ENCODE measurements around the gene ARMC2. TPM values are rescaled to one million over a fixed set of nuclear protein-coding genes. Genes with fewer than 3 reads are reported as not detected.

The ARMC2 gene
- total RNA-seq, 2 experiments from 2014 or later, result 10.3 to 10.9 TPM

GRCh38 chr6:108958900-108959770 lies 110.9 kb downstream of the ARMC2 start:
- DNase-seq (no peak), ATAC-seq (no peak)
- H3K27me3 Mint-ChIP-seq (ENCODE audit: low read depth), result no peaks in the 10 kb centered on the region
- H3K9me3 Mint-ChIP-seq (ENCODE audit: insufficient read depth), result no peaks in the 10 kb centered on the region
- peak overlapping the region; percentile 19 for H3K27ac Mint-ChIP-seq
- H3K4me3 Mint-ChIP-seq, result no peak overlapping the region
- H3K4me1 Mint-ChIP-seq (ENCODE audit: low read depth), result peaks cover 40% of the 10 kb centered on the region
- POLR2A ChIA-PET, result interaction anchor here (0.6 to 1.0 kb wide), 2 partner anchors 15 to 35 kb away, joined by 3 to 4 read pairs; no protein-coding TSS in a partner anchor
- H3K36me3 Mint-ChIP-seq (ENCODE audit: low read depth), result no peaks in the 10 kb centered on the region
- CTCF ChIA-PET, result interaction anchor here (1.0 to 1.7 kb wide), 4 partner anchors 10 to 40 kb away, joined by 3 to 5 read pairs (median 4); no protein-coding TSS in a partner anchor

DNA sequence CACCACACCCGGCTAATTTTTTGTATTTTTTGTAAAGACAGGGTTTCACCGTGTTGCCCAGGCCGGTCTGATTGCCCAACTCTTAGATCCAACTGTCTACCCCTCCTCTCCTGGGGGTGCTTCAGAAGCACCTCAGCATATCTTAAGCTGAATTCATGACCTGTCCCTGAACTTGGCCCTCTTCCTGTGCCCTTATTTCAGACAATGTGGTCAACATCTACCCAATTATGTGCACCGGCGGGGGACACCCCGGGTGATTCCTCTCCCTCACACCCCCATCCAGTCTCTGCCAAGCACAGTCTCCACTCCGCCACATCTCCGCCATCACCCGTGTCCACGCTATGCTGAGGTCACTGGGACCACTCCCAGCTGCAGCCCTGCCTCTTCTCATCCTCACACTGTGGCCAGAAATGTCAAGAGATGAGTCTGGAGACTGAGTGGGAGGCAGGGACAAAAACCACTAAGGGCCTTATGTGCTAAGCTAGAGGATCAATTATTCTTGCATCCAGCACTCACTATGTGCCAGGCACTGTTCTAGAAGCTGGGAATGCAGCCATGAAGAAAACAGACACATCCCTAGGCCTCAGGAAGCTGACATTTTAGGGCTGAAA lies 111.9 kb downstream of the ARMC2 start:
- ChIA-PET POLR2A (no interaction called here), CTCF (interaction anchor here (0.8 to 1.7 kb wide), 2 partner anchors 9 to 27 kb away, joined by 3 to 4 read pairs; no protein-coding TSS in a partner anchor)
- H3K9me3 Mint-ChIP-seq (ENCODE audit: insufficient read depth), result no peaks in the 10 kb centered on the region
- H3K4me1 Mint-ChIP-seq (ENCODE audit: low read depth), result peaks cover 35% of the 10 kb centered on the region
- H3K36me3 Mint-ChIP-seq (ENCODE audit: low read depth), result no peaks in the 10 kb centered on the region
- no peak for ATAC-seq
- no peak overlapping the region for H3K27ac Mint-ChIP-seq
- no peaks in the 10 kb centered on the region for H3K27me3 Mint-ChIP-seq (ENCODE audit: low read depth)
- no peak overlapping the region for H3K4me3 Mint-ChIP-seq
- no peak for DNase-seq

DNA sequence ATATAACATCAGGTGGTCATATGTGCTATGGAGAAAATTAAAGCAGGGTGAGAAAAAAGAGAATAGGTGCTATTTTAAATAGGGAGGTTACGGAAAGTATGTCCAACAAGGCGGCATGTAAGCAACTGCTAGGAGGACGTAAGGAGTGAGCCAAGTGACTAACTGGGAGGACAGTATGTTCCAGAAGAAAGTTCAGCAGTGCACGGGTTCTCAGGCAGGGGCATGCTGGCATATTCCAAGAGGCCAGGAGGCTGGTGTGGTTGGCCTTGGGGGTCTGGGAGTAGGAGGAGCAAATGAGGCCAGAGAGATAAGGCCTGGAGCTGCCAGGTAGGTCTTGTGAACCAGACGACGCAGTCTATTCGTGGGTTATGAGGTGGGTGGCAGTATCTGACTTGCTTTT lies 112.4 kb downstream of the ARMC2 start:
- Mint-ChIP-seq H3K27ac (no peak overlapping the region), H3K4me1 (ENCODE audit: low read depth) (peaks cover 30% of the 10 kb centered on the region), H3K27me3 (ENCODE audit: low read depth) (no peaks in the 10 kb centered on the region), H3K9me3 (ENCODE audit: insufficient read depth) (no peaks in the 10 kb centered on the region), H3K36me3 (ENCODE audit: low read depth) (no peaks in the 10 kb centered on the region), H3K4me3 (no peak overlapping the region)
- DNase-seq (no peak), ATAC-seq (no peak)
- POLR2A ChIA-PET, result no interaction called here
- CTCF ChIA-PET, result interaction anchor here (0.8 to 1.7 kb wide), 2 partner anchors 8 to 28 kb away, joined by 3 to 4 read pairs; no protein-coding TSS in a partner anchor

- Mint-ChIP-seq H3K4me1 (ENCODE audit: low read depth) (peaks cover 27% of the 10 kb centered on the region), H3K9me3 (ENCODE audit: insufficient read depth) (no peaks in the 10 kb centered on the region), H3K27me3 (ENCODE audit: low read depth) (no peaks in the 10 kb centered on the region), H3K36me3 (ENCODE audit: low read depth) (no peaks in the 10 kb centered on the region), H3K27ac (no peak overlapping the region), H3K4me3 (no peak overlapping the region)
- DNase-seq, result no peak
- no peak for ATAC-seq
- ChIA-PET CTCF (no interaction called here), POLR2A (no interaction called here)
These were observed 112.9 kb downstream of the ARMC2 start for GRCh38 chr6:108961077-108961476.

DNA sequence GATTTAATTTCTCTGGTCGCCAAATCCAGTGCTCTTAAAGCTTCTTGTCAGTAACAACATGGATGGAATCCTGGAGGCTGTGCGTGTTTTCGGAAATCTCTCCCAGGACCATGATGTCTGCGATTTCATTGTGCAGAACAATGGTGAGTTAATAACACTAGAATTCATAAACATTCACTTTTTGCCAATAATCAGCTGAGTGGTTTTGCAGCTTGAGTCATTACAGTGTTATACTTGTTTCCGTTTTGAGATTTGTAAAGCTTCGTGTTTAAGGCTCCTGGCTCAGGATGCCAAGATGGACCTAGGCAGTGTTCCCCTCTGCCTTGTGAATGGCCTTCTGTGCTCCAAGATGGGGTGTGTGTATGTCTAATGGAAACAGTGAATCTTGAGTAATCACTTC lies 113.8 kb downstream of the ARMC2 start:
- H3K9me3 Mint-ChIP-seq (ENCODE audit: insufficient read depth), result no peaks in the 10 kb centered on the region
- POLR2A ChIA-PET, result no interaction called here
- peaks cover 36% of the 10 kb centered on the region for H3K4me1 Mint-ChIP-seq (ENCODE audit: low read depth)
- CTCF ChIA-PET, result interaction anchor here (0.6 kb wide), 1 partner anchor 30 kb away, joined by 3 read pairs; no protein-coding TSS in a partner anchor
- no peaks in the 10 kb centered on the region for H3K36me3 Mint-ChIP-seq (ENCODE audit: low read depth)
- no peaks in the 10 kb centered on the region for H3K27me3 Mint-ChIP-seq (ENCODE audit: low read depth)
- no peak for DNase-seq
- H3K27ac Mint-ChIP-seq, result no peak overlapping the region
- no peak for ATAC-seq
- H3K4me3 Mint-ChIP-seq, result no peak overlapping the region

GRCh38 chr6:108966251-108966650 lies 118.0 kb downstream of the ARMC2 start:
- no peak overlapping the region for H3K27ac Mint-ChIP-seq
- no peak overlapping the region for H3K4me3 Mint-ChIP-seq
- ChIA-PET POLR2A (no interaction called here), CTCF (interaction anchor here (2.1 kb wide), 1 partner anchor 107 kb away, joined by 8 read pairs; no protein-coding TSS in a partner anchor)
- H3K27me3 Mint-ChIP-seq (ENCODE audit: low read depth), result no peaks in the 10 kb centered on the region
- no peak for ATAC-seq
- no peak for DNase-seq
- H3K4me1 Mint-ChIP-seq (ENCODE audit: low read depth), result peaks cover 21% of the 10 kb centered on the region
- H3K9me3 Mint-ChIP-seq (ENCODE audit: insufficient read depth), result no peaks in the 10 kb centered on the region
- no peaks in the 10 kb centered on the region for H3K36me3 Mint-ChIP-seq (ENCODE audit: low read depth)

- Mint-ChIP-seq H3K9me3 (ENCODE audit: insufficient read depth) (no peaks in the 10 kb centered on the region), H3K4me1 (ENCODE audit: low read depth) (peaks cover 29% of the 10 kb centered on the region), H3K27me3 (ENCODE audit: low read depth) (no peaks in the 10 kb centered on the region), H3K4me3 (no peak overlapping the region), H3K27ac (peak overlapping the region; percentile 70), H3K36me3 (ENCODE audit: low read depth) (no peaks in the 10 kb centered on the region)
- DNase-seq, result no peak
- ATAC-seq, result peak; percentile 51
- POLR2A ChIA-PET, result no interaction called here
- CTCF ChIA-PET, result interaction anchor here (2.1 kb wide), 1 partner anchor 106 kb away, joined by 8 read pairs; no protein-coding TSS in a partner anchor
These were observed 118.9 kb downstream of the ARMC2 start for GRCh38 chr6:108966855-108967755.

DNA sequence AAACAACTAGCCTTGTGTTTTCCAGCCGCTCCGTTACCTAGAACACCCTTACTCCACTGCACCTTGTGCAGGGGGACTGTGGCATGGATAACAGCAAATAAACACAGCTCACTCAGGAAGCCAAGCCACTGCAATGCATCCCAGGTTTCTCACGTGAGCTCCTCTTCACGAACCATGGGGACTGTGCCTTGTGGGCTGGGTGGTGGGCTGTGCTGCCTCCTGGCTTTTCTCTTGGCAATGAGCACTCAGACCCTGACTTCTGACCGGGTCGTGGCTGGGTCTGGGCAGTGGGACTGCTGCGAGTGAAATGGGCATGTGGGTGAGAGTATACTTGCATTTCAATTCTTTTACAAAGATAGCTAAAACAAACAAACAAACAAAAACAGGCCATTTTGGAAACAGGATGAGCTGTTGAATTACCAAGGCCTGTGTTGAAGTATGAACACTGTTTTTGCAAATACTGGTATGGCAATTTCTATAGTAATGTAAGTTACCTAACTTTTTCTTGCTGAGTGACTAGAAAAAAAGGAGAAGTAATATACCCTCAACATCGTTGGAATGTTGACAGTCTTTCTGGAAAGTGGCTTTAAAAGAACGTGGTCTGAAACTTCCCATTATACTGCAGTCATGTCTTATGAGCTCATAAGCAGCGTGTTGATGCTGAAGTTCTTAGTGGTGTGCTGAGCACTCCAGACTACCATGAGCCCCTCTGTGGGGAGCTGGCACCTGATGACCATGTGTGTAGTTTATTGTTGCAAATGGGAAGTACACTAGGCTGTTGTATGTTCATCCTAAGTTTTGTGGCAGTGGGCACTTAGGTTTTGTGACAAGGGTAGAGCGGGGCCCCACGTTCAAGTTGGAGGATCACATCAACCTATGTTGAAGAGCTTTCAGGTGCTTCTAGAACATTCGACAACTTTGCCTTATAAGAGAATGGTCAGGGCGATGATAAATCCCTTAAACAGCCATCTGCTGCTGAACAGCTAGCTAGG lies 120.4 kb downstream of the ARMC2 start:
- ATAC-seq (no peak), DNase-seq (no peak)
- ChIA-PET POLR2A (no interaction called here), CTCF (interaction anchor here (0.6 to 1.5 kb wide), 4 partner anchors 9 to 54 kb away, joined by 3 to 5 read pairs (median 4); no protein-coding TSS in a partner anchor)
- Mint-ChIP-seq H3K4me1 (ENCODE audit: low read depth) (peaks cover 31% of the 10 kb centered on the region), H3K36me3 (ENCODE audit: low read depth) (no peaks in the 10 kb centered on the region), H3K9me3 (ENCODE audit: insufficient read depth) (peaks cover 5% of the 10 kb centered on the region), H3K27ac (no peak overlapping the region), H3K4me3 (no peak overlapping the region), H3K27me3 (ENCODE audit: low read depth) (no peaks in the 10 kb centered on the region)

GRCh38 chr6:108969776-108970175 lies 121.6 kb downstream of the ARMC2 start:
- DNase-seq (no peak), ATAC-seq (no peak)
- CTCF ChIA-PET, result interaction anchor here (1.4 kb wide), 1 partner anchor 11 kb away, joined by 5 read pairs; no protein-coding TSS in a partner anchor
- POLR2A ChIA-PET, result no interaction called here
- H3K27ac Mint-ChIP-seq, result no peak overlapping the region
- no peaks in the 10 kb centered on the region for H3K27me3 Mint-ChIP-seq (ENCODE audit: low read depth)
- no peak overlapping the region for H3K4me3 Mint-ChIP-seq
- H3K9me3 Mint-ChIP-seq (ENCODE audit: insufficient read depth), result peaks cover 7% of the 10 kb centered on the region
- no peaks in the 10 kb centered on the region for H3K36me3 Mint-ChIP-seq (ENCODE audit: low read depth)
- peaks cover 31% of the 10 kb centered on the region for H3K4me1 Mint-ChIP-seq (ENCODE audit: low read depth)

- POLR2A ChIA-PET, result no interaction called here
- H3K4me3 Mint-ChIP-seq, result no peak overlapping the region
- ATAC-seq (no peak), DNase-seq (no peak)
- peaks cover 6% of the 10 kb centered on the region for H3K27me3 Mint-ChIP-seq (ENCODE audit: low read depth)
- peaks cover 10% of the 10 kb centered on the region for H3K36me3 Mint-ChIP-seq (ENCODE audit: low read depth)
- CTCF ChIA-PET, result no interaction called here
- H3K27ac Mint-ChIP-seq, result no peak overlapping the region
- H3K4me1 Mint-ChIP-seq (ENCODE audit: low read depth), result peaks cover 16% of the 10 kb centered on the region
- H3K9me3 Mint-ChIP-seq (ENCODE audit: insufficient read depth), result peaks cover 7% of the 10 kb centered on the region
These were observed 126.0 kb downstream of the ARMC2 start for GRCh38 chr6:108974201-108974600.

Data from activated CD8-positive, alpha-beta T cell treated with anti-CD3 and anti-CD28 coated beads, Interleukin-2, amount 10 ng/mL, durations not matched to agents 7 days and 5 days (primary cell).